ENCODE data around the gene NAALADL2. TPM values are rescaled to one million over a fixed set of nuclear protein-coding genes. Genes with fewer than 3 reads are reported as not detected.

The NAALADL2 gene
- polyA plus RNA-seq, 1 donor from 2014 or later, result 1.6 TPM

DNA sequence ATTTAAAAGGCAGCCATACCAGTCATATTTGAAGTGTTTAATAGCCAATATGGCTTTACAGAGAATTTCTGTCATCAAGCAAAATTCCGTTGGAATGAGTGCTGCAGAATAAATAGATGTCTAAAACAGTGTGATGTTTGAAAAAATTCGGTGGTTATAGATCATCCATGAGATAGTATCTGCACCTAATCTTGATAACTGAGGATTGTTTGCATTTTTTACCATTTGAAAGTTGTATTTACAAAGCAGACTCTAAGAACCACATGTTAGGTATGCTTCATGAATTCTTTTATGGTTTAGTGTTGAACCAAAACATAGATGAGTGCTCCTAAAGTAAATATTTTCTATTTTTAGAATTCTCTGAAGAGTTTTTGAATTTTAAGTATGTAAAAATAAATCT, 476.1 kb downstream of the NAALADL2 start:
- Histone ChIP-seq H3K9ac (ENCODE audit: low read length) (no peak overlapping the region), H3K36me3 (ENCODE audit: insufficient read depth, low read length) (no peaks in the 10 kb centered on the region)

DNA sequence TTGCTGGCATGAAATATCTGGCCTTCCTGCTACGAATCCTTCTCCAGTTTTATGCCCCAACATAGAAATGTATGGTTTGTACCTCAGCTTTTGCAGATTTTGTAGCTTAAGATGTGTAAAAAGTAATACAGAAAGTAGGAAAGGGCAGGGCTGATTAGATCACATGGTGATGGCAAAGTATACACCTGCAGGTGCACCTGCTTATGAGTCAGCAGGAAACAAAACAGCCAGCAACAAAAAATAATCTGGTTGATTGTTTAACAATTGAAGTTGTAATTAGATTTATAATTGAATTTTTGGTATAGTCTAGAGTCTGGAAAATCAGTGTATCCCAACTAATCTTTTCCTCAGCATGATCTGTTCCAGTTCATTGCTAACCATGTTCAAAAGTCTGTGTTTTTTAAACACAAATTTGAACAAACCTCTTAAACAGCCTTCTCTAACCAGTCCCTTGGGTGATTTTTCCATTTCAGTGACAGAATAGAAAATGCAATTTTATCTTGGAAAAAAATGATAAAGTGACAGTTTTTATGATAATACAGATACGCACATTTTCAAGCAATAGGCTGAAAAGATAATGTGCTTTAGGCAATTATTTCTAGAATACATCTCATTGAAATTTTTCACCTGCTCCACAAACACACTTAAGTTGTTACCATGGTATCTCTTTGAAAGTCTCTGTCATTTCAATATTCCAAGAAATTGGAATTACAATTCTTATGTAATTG, 477.4 kb downstream of the NAALADL2 start:
- TF ChIP-seq, protein P1, sequence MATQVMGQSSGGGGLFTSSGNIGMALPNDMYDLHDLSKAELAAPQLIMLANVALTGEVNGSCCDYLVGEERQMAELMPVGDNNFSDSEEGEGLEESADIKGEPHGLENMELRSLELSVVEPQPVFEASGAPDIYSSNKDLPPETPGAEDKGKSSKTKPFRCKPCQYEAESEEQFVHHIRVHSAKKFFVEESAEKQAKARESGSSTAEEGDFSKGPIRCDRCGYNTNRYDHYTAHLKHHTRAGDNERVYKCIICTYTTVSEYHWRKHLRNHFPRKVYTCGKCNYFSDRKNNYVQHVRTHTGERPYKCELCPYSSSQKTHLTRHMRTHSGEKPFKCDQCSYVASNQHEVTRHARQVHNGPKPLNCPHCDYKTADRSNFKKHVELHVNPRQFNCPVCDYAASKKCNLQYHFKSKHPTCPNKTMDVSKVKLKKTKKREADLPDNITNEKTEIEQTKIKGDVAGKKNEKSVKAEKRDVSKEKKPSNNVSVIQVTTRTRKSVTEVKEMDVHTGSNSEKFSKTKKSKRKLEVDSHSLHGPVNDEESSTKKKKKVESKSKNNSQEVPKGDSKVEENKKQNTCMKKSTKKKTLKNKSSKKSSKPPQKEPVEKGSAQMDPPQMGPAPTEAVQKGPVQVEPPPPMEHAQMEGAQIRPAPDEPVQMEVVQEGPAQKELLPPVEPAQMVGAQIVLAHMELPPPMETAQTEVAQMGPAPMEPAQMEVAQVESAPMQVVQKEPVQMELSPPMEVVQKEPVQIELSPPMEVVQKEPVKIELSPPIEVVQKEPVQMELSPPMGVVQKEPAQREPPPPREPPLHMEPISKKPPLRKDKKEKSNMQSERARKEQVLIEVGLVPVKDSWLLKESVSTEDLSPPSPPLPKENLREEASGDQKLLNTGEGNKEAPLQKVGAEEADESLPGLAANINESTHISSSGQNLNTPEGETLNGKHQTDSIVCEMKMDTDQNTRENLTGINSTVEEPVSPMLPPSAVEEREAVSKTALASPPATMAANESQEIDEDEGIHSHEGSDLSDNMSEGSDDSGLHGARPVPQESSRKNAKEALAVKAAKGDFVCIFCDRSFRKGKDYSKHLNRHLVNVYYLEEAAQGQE (IDR thresholded peaks at IDR 0.05; ENCODE audit: borderline replicate concordance), result peak; percentile 77
- TF ChIP-seq POLR2AphosphoS5 (IDR thresholded peaks at IDR 0.05) (peak; percentile 64), EP300 (conservative IDR thresholded peaks at IDR 0.05; ENCODE audit: poor library complexity, severe bottlenecking) (peak; percentile 84), RAD21 (conservative IDR thresholded peaks at IDR 0.05) (no peak)
- TF ChIP-seq, protein P2, sequence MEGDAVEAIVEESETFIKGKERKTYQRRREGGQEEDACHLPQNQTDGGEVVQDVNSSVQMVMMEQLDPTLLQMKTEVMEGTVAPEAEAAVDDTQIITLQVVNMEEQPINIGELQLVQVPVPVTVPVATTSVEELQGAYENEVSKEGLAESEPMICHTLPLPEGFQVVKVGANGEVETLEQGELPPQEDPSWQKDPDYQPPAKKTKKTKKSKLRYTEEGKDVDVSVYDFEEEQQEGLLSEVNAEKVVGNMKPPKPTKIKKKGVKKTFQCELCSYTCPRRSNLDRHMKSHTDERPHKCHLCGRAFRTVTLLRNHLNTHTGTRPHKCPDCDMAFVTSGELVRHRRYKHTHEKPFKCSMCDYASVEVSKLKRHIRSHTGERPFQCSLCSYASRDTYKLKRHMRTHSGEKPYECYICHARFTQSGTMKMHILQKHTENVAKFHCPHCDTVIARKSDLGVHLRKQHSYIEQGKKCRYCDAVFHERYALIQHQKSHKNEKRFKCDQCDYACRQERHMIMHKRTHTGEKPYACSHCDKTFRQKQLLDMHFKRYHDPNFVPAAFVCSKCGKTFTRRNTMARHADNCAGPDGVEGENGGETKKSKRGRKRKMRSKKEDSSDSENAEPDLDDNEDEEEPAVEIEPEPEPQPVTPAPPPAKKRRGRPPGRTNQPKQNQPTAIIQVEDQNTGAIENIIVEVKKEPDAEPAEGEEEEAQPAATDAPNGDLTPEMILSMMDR (IDR thresholded peaks at IDR 0.05; ENCODE audit: poor library complexity, severe bottlenecking), result no peak
- no peaks in the 10 kb centered on the region for H3K9me2 ChIP-seq (ENCODE audit: insufficient read depth, low read length)
- no peak overlapping the region for H3K4me3 ChIP-seq (ENCODE audit: low read length)
- no peaks in the 10 kb centered on the region for H3K36me3 ChIP-seq (ENCODE audit: insufficient read depth, low read length)
- no peak overlapping the region for H2AFZ ChIP-seq (ENCODE audit: low read depth, low read length)
- peak overlapping the region; percentile 25 for H3K27ac ChIP-seq (ENCODE audit: low read length)
- H3K27me3 ChIP-seq (ENCODE audit: insufficient read depth, low read depth, low read length), result no peaks in the 10 kb centered on the region
- H4K20me1 ChIP-seq (ENCODE audit: insufficient read depth), result no peaks in the 10 kb centered on the region
- H3K4me2 ChIP-seq (ENCODE audit: low read length), result no peak overlapping the region
- no peaks in the 10 kb centered on the region for H3F3A ChIP-seq (ENCODE audit: insufficient read depth, low read length, poor library complexity, severe bottlenecking)
- no peak overlapping the region for H3K9ac ChIP-seq (ENCODE audit: low read length)
- no peaks in the 10 kb centered on the region for H3K79me2 ChIP-seq (replicated peaks; ENCODE audit: insufficient read depth, low read length)
- H3K9me3 ChIP-seq (ENCODE audit: low read length), result no peaks in the 10 kb centered on the region

More for the DNA sequence above, 476.1 kb downstream of the NAALADL2 start:
- no peak overlapping the region for H3K4me3 ChIP-seq (ENCODE audit: low read length)
- no peaks in the 10 kb centered on the region for H3F3A ChIP-seq (ENCODE audit: insufficient read depth, low read length, poor library complexity, severe bottlenecking)
- H4K20me1 ChIP-seq (ENCODE audit: insufficient read depth), result no peaks in the 10 kb centered on the region
- no peak overlapping the region for H3K27ac ChIP-seq (ENCODE audit: low read length)
- H3K4me2 ChIP-seq (ENCODE audit: low read length), result no peak overlapping the region
- H3K9me3 ChIP-seq (ENCODE audit: low read length), result no peaks in the 10 kb centered on the region
- no peak for TF ChIP-seq SMC3 (conservative IDR thresholded peaks at IDR 0.05; ENCODE audit: poor library complexity)
- TF ChIP-seq TAF1 (IDR thresholded peaks at IDR 0.05; ENCODE audit: low read depth), result no peak
- no peak for TF ChIP-seq EP300 (conservative IDR thresholded peaks at IDR 0.05; ENCODE audit: poor library complexity, severe bottlenecking)
- TF ChIP-seq, protein P2 (IDR thresholded peaks at IDR 0.05; ENCODE audit: poor library complexity, severe bottlenecking), result no peak
- TF ChIP-seq MXI1 (conservative IDR thresholded peaks at IDR 0.05; ENCODE audit: poor library complexity, severe bottlenecking), result no peak
- no peak for TF ChIP-seq EZH2 (IDR thresholded peaks at IDR 0.05; ENCODE audit: borderline replicate concordance, insufficient read depth, low read length, poor library complexity, severe bottlenecking)
- no peak for TF ChIP-seq POLR2AphosphoS5 (IDR thresholded peaks at IDR 0.05)
- TF ChIP-seq, protein P1 (IDR thresholded peaks at IDR 0.05; ENCODE audit: borderline replicate concordance), result no peak
- TF ChIP-seq RAD21 (conservative IDR thresholded peaks at IDR 0.05), result no peak
- H2AFZ ChIP-seq (ENCODE audit: low read depth, low read length), result no peak overlapping the region
- no peaks in the 10 kb centered on the region for H3K27me3 ChIP-seq (ENCODE audit: insufficient read depth, low read depth, low read length)
- no peaks in the 10 kb centered on the region for H3K9me2 ChIP-seq (ENCODE audit: insufficient read depth, low read length)
- H3K79me2 ChIP-seq (replicated peaks; ENCODE audit: insufficient read depth, low read length), result no peaks in the 10 kb centered on the region
